Esophagus muscularis mucosa (tissue), 4 donors: ENCODE results near the gene NPIPB8.

ENCODE experiments used
- EP300 ChIP-seq: sonication (generic); formaldehyde crosslinking; IDR thresholded peaks from one replicate; pipeline ENCODE4 v1.6.1; 2017; ENCODE audit warnings: antibody characterized with exemption
- POLR2A ChIP-seq: fragments of 450-650 bp; IDR thresholded peaks from one replicate; pipeline ENCODE4 v1.6.1; 2017; ENCODE audit warnings: antibody characterized with exemption, moderate library complexity, mild to moderate bottlenecking, low read depth
- POLR2AphosphoS5 ChIP-seq, 2 donors: sonication (generic); formaldehyde crosslinking; IDR thresholded peaks; one replicate each; pipeline ENCODE4 v1.6.1; 2017; ENCODE audit warnings: antibody characterized with exemption in 2 of 2
- TF ChIP-seq, protein P1 (sequence below), 3 experiments: fragments of 200-600 bp in 2 of 3; fragments of 450-650 bp in 1 of 3; sonication (generic) in 2 of 3; IDR thresholded peaks; one replicate each; pipeline ENCODE4 v1.5.1; 2017 to 2019; ENCODE audit warnings: antibody characterized with exemption in 3 of 3, mild to moderate bottlenecking in 2 of 3, moderate library complexity in 1 of 3

DNA sequence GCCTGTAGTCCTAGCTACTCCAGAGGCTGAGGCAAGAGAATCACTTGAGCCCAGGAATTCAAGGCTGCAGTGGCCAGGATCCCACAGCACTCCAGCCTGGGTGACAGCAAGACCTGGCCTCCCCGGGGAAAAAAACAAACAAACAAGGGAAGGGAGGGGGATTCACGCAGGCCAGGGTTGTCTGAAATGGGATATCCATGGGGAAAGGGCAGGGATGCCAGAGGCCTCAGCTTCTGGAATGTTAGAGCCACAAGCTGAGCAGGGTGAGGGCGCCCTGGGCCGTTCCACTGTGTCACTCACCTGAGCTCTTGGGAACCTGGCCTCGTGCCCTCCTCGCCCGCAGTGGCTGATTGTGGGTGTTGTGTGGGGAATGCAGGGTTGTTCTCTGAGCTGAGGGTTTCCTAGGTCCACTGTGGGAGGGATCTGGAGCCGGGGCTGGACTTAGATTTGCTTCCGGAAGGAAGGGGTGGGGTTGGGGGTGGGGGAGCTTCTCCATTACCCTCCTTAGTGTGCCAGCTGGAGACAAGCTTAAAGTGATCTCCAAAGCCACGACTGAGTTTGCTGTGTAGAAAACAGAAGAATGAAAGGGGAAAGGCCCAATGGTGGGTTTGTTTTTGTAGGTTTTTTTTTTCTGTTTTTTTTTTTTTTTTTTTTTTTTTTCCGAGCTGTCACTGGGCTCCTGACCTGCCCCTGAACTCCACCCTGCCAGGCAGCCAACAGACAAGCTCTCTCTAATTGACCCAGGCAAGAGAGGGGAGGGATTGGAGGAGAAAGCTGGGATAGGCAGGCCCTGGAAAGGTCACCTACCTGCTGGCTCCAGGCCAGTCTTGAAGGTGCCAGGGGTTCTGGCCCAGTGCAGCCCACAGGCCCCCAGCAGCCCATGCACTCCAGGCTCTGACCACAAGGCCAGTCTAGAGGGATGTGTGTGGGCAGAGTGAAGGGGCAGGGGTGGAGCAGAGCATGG is 28.0 kb upstream of the NPIPB8 start, which contains the start of gene SULT1A1:
- TF ChIP-seq, protein P1, sequence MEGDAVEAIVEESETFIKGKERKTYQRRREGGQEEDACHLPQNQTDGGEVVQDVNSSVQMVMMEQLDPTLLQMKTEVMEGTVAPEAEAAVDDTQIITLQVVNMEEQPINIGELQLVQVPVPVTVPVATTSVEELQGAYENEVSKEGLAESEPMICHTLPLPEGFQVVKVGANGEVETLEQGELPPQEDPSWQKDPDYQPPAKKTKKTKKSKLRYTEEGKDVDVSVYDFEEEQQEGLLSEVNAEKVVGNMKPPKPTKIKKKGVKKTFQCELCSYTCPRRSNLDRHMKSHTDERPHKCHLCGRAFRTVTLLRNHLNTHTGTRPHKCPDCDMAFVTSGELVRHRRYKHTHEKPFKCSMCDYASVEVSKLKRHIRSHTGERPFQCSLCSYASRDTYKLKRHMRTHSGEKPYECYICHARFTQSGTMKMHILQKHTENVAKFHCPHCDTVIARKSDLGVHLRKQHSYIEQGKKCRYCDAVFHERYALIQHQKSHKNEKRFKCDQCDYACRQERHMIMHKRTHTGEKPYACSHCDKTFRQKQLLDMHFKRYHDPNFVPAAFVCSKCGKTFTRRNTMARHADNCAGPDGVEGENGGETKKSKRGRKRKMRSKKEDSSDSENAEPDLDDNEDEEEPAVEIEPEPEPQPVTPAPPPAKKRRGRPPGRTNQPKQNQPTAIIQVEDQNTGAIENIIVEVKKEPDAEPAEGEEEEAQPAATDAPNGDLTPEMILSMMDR (IDR thresholded peaks at IDR 0.05), result no peak
- no peak for TF ChIP-seq POLR2AphosphoS5 (IDR thresholded peaks at IDR 0.05)
- TF ChIP-seq EP300, result no peak
- no peak for TF ChIP-seq POLR2A
